Naive thymus-derived CD4-positive, alpha-beta T cell (primary cell): ENCODE data around the gene TESK1. TPM values are rescaled to one million over a fixed set of nuclear protein-coding genes. Genes with fewer than 3 reads are reported as not detected.
A peak's percentile ranks its signal among the peaks of the same experiment; 100 is the strongest.

ENCODE experiments used
- ATAC-seq: fragments of 150-1000 bp; cut with Tn5 transposase; 2 replicates; pipeline ENCODE4 v1.10.0; 2021; ENCODE audit warnings: mild to moderate bottlenecking, moderate library complexity
- CTCF ChIA-PET: fragments of 350-600 bp; sonication (Branson Sonifier 250); formaldehyde crosslinking; loops from one replicate; lab custom pipeline; 2021; ENCODE audit warnings: antibody characterized with exemption; lab: Charles Lee
- POLR2A ChIA-PET: fragments of 350-600 bp; sonication (Branson Sonifier 250); formaldehyde crosslinking; loops from one replicate; lab custom pipeline; 2021; ENCODE audit warnings: antibody characterized with exemption, inconsistent platforms; lab: Charles Lee
- DNase-seq, 9 donors: peaks; one replicate each; pipeline versions ENCODE4 v3.0.0 to v3.0.0-alpha.2; 2020 to 2022; ENCODE audit warnings: mixed read lengths in 1 of 9
- H3K27ac ChIP-seq: one replicate; pipeline ENCODE4 v1.7.0; 2013; ENCODE audit warnings: mild to moderate bottlenecking, low read depth, low read length, moderate library complexity
- H3K27me3 ChIP-seq, 2 donors: one replicate each; pipeline ENCODE4 v1.7.0; 2013; ENCODE audit warnings: low read length in 2 of 2, mild to moderate bottlenecking in 2 of 2, moderate library complexity in 2 of 2; ENCODE audit not compliant: control insufficient read depth in 2 of 2, insufficient read depth in 2 of 2
- H3K36me3 ChIP-seq, 3 experiments: 1 replicate in 2 of 3; 2 replicates in 1 of 3; pipeline ENCODE4 v1.7.0; 2013; ENCODE audit warnings: low read length in 3 of 3, mild to moderate bottlenecking in 3 of 3, moderate library complexity in 1 of 3; ENCODE audit not compliant: insufficient read depth in 3 of 3, control insufficient read depth in 2 of 3
- H3K4me1 ChIP-seq, 2 donors: one replicate each; pipeline ENCODE4 v1.7.0; 2013; ENCODE audit warnings: low read length in 2 of 2, mild to moderate bottlenecking in 2 of 2, moderate library complexity in 1 of 2; ENCODE audit not compliant: control insufficient read depth in 2 of 2, insufficient read depth in 2 of 2
- H3K4me3 ChIP-seq: 2 replicates; pipeline ENCODE4 v1.7.0; 2013; ENCODE audit warnings: mild to moderate bottlenecking, low read length
- H3K9me3 ChIP-seq, 3 experiments: 1 replicate in 2 of 3; 2 replicates in 1 of 3; pipeline ENCODE4 v1.7.0; 2013; ENCODE audit warnings: low read length in 3 of 3; ENCODE audit not compliant: control insufficient read depth in 2 of 3
- H3K27ac Mint-ChIP-seq, 9 donors: one replicate each; pipeline ENCODE4 v1.8.0; 2020 to 2022; ENCODE audit warnings: mixed read lengths in 9 of 9, mild to moderate bottlenecking in 8 of 9, moderate library complexity in 5 of 9, inconsistent platforms in 2 of 9
- H3K27me3 Mint-ChIP-seq, 5 donors: one replicate each; pipeline ENCODE4 v1.8.0; 2021 to 2022; ENCODE audit warnings: mixed read lengths in 5 of 5, mild to moderate bottlenecking in 1 of 5
- H3K36me3 Mint-ChIP-seq, 5 donors: one replicate each; pipeline ENCODE4 v1.8.0; 2020 to 2022; ENCODE audit warnings: mixed read lengths in 5 of 5, mild to moderate bottlenecking in 3 of 5, inconsistent platforms in 1 of 5
- H3K4me1 Mint-ChIP-seq, 7 donors: one replicate each; pipeline ENCODE4 v1.8.0; 2020 to 2022; ENCODE audit warnings: mixed read lengths in 7 of 7, mild to moderate bottlenecking in 3 of 7, inconsistent platforms in 1 of 7
- H3K4me3 Mint-ChIP-seq, 10 donors: one replicate each; pipeline ENCODE4 v1.8.0; 2020 to 2022; ENCODE audit warnings: mild to moderate bottlenecking in 10 of 10, mixed read lengths in 10 of 10, moderate library complexity in 6 of 10, inconsistent platforms in 2 of 10
- H3K9me3 Mint-ChIP-seq, 11 donors: one replicate each; pipeline ENCODE4 v1.8.0; 2020 to 2022; ENCODE audit warnings: mixed read lengths in 11 of 11, mild to moderate bottlenecking in 4 of 11, inconsistent platforms in 1 of 11, moderate library complexity in 1 of 11
- intact Hi-C, 2 donors: fragments of 100-400 bp; cut with micrococcal nuclease; formaldehyde crosslinking; loops; one replicate each; pipeline ENCODE4 v1.15.1; 2023
- polyA plus RNA-seq, 2 donors: library from polyadenylated mRNA; unstranded; fragments of 300-500 nt; fragmentation: Illumina TruSeq; gene quantifications; one replicate each; pipeline ENCODE4 v1.2.3, GENCODE V29; 2021
- total RNA-seq, 6 experiments: library from RNA in 5 of 6; stranded (reverse) in 5 of 6; gene quantifications; 1 replicate in 5 of 6; 2 replicates in 1 of 6; pipeline ENCODE4 v1.2.3 and lab custom pipeline; 2021 to 2026

The TESK1 gene
- total and polyA plus RNA-seq, 7 experiments from 2014 or later: 3.5 to 45.5 (median 32.9) TPM

GRCh38 chr9:35612843-35613242 is 7.8 kb downstream of the TESK1 start:
- no peaks in the 10 kb centered on the region for H3K27me3 ChIP-seq
- peaks cover 18 to 22% of the 10 kb centered on the region in 2 donors for H3K4me1 ChIP-seq

GRCh38 chr9:35615981-35616680 is 11.1 kb downstream of the TESK1 start:
- Histone ChIP-seq H3K27ac (peak overlapping the region; percentile 71), H3K4me3 (peak overlapping the region; percentile 84), H3K27me3 (no peaks in the 10 kb centered on the region), H3K36me3 (no peaks in the 10 kb centered on the region), H3K9me3 (no peaks in the 10 kb centered on the region), H3K4me1 (peaks cover 34 to 37% of the 10 kb centered on the region in 2 donors)
- H3K9me3 Mint-ChIP-seq: no peaks in the 10 kb centered on the region
- peak overlapping the region; percentile 82 to 89 (median 86) for H3K4me3 Mint-ChIP-seq
- H3K27me3 Mint-ChIP-seq: no peaks in the 10 kb centered on the region
- H3K36me3 Mint-ChIP-seq: peaks cover 0 to 2% (median 0%) of the 10 kb centered on the region in 5 donors
- intact Hi-C loops: loop anchor here (1.0 to 5.0 kb wide), 4 partner anchors 75 to 266 kb away; partner anchors contain the start of genes CREB3 (in 1 of the 2) and TLN1 (in 1 of the 2)
- CTCF ChIA-PET: interaction anchor here (0.9 to 12.7 kb wide), 14 partner anchors 8 to 134 kb away, joined by 3 to 118 read pairs (median 6); partner anchors contain the start of genes ARHGEF39, CCDC107, CREB3 and RMRP
- no peak for DNase-seq
- POLR2A ChIA-PET: interaction anchor here (0.5 to 5.5 kb wide), 19 partner anchors 8 to 196 kb away, joined by 3 to 94 read pairs (median 4); partner anchors contain the start of genes ARHGEF39, CCDC107, CREB3 and RMRP
- no peak for ATAC-seq
- H3K27ac Mint-ChIP-seq: peak overlapping the region; percentile 84 to 93 (median 91)
- H3K4me1 Mint-ChIP-seq: peaks cover 40 to 49% (median 44%) of the 10 kb centered on the region in 7 donors

More at GRCh38 chr9:35612843-35613242, 7.8 kb downstream of the TESK1 start:
- Mint-ChIP-seq H3K4me1 (peaks cover 22 to 29% (median 26%) of the 10 kb centered on the region in 7 donors), H3K9me3 (no peaks in the 10 kb centered on the region), H3K36me3 (peaks cover 0 to 6% (median 0%) of the 10 kb centered on the region in 5 donors), H3K27me3 (no peaks in the 10 kb centered on the region), H3K4me3 (no peak overlapping the region), H3K27ac (peak overlapping the region in 1 of 9 donors; percentile 32)
- Histone ChIP-seq H3K36me3 (peaks cover 7 to 24% (median 9%) of the 10 kb centered on the region in 3 experiments), H3K9me3 (no peaks in the 10 kb centered on the region), H3K4me3 (no peak overlapping the region), H3K27ac (no peak overlapping the region)
- ChIA-PET CTCF (interaction anchor here (0.8 to 12.7 kb wide), 7 partner anchors 26 to 124 kb away, joined by 3 to 118 read pairs (median 15); partner anchors contain the start of genes CCDC107, CREB3, RMRP and SIT1), POLR2A (interaction anchor here (0.6 to 4.9 kb wide), 2 partner anchors 33 to 112 kb away, joined by 5 to 36 read pairs; no protein-coding TSS in a partner anchor)
- ATAC-seq (no peak), DNase-seq (no peak)
- intact Hi-C loops: no loop called here

- intact Hi-C loops: loop anchor here (1.0 to 5.0 kb wide), 7 partner anchors 13 to 265 kb away; partner anchors contain the start of genes CREB3 (in 2 of the 2), TLN1 (in 2 of the 2), CCDC107 (in 1 of the 2) and RMRP (in 1 of the 2)
These were observed 11.8 kb downstream of the TESK1 start for GRCh38 chr9:35616681-35617459.

GRCh38 chr9:35617548-35617947 is 12.5 kb downstream of the TESK1 start:
- ATAC-seq (no peak), DNase-seq (no peak)
- POLR2A ChIA-PET: interaction anchor here (0.5 to 5.5 kb wide), 17 partner anchors 8 to 139 kb away, joined by 3 to 94 read pairs (median 5); partner anchors contain the start of genes ARHGEF39, CCDC107, CREB3 and RGP1
- Mint-ChIP-seq H3K27me3 (no peaks in the 10 kb centered on the region), H3K4me1 (peaks cover 33 to 44% (median 38%) of the 10 kb centered on the region in 7 donors), H3K27ac (peak overlapping the region; percentile 84 to 93 (median 91)), H3K9me3 (no peaks in the 10 kb centered on the region), H3K4me3 (peak overlapping the region; percentile 82 to 89 (median 86)), H3K36me3 (peaks cover 0 to 2% (median 0%) of the 10 kb centered on the region in 5 donors)
- Histone ChIP-seq H3K36me3 (no peaks in the 10 kb centered on the region), H3K4me3 (peak overlapping the region; percentile 84), H3K4me1 (peaks cover 27 to 36% of the 10 kb centered on the region in 2 donors), H3K27me3 (no peaks in the 10 kb centered on the region), H3K27ac (peak overlapping the region; percentile 71), H3K9me3 (no peaks in the 10 kb centered on the region)
- intact Hi-C loops: loop anchor here (1.0 to 5.0 kb wide), 7 partner anchors 13 to 265 kb away; partner anchors contain the start of genes CCDC107 (in 1 of the 2), CREB3 (in 1 of the 2), RMRP (in 1 of the 2) and TLN1 (in 1 of the 2)
- CTCF ChIA-PET: interaction anchor here (0.8 to 12.7 kb wide), 14 partner anchors 9 to 131 kb away, joined by 3 to 118 read pairs (median 5); partner anchors contain the start of genes CCDC107, CREB3, GBA2 and RGP1

More at GRCh38 chr9:35616681-35617459, 11.8 kb downstream of the TESK1 start:
- ATAC-seq (peak; percentile 80), DNase-seq (peak; percentile 46 to 71 (median 64))
- POLR2A ChIA-PET: interaction anchor here (0.5 to 5.5 kb wide), 23 partner anchors 9 to 195 kb away, joined by 3 to 94 read pairs (median 4); partner anchors contain the start of genes ARHGEF39, CCDC107, CREB3 and RGP1
- Histone ChIP-seq H3K4me1 (peaks cover 27 to 36% of the 10 kb centered on the region in 2 donors), H3K36me3 (no peaks in the 10 kb centered on the region), H3K9me3 (no peaks in the 10 kb centered on the region), H3K27ac (peak overlapping the region; percentile 71), H3K27me3 (no peaks in the 10 kb centered on the region), H3K4me3 (peak overlapping the region; percentile 84)
- Mint-ChIP-seq H3K27ac (peak overlapping the region; percentile 84 to 93 (median 91)), H3K4me3 (peak overlapping the region; percentile 82 to 89 (median 86)), H3K36me3 (peaks cover 0 to 2% (median 0%) of the 10 kb centered on the region in 5 donors), H3K9me3 (no peaks in the 10 kb centered on the region), H3K4me1 (peaks cover 33 to 44% (median 38%) of the 10 kb centered on the region in 7 donors), H3K27me3 (no peaks in the 10 kb centered on the region)
- CTCF ChIA-PET: interaction anchor here (0.8 to 12.7 kb wide), 14 partner anchors 9 to 132 kb away, joined by 3 to 118 read pairs (median 5); partner anchors contain the start of genes CCDC107, CREB3, GBA2 and RGP1

GRCh38 chr9:35618325-35618727 is 13.3 kb downstream of the TESK1 start, which contains the start of gene CD72:
Gene CD72, minus strand, starts transcription at chr9:35618413. Its CDS starts 110 bp downstream, at chr9:35618303.
- H3K27ac ChIP-seq: peak within 1 kb of the TSS; percentile 71
- DNase-seq (no peak), ATAC-seq (peak; percentile 30)
- POLR2A ChIA-PET: interaction anchor here (1.0 to 5.5 kb wide), 6 partner anchors 10 to 110 kb away, joined by 3 to 94 read pairs (median 8); partner anchors contain the start of genes CCDC107, RMRP, SIT1 and TESK1
- H3K36me3 Mint-ChIP-seq: peaks cover 0 to 2% (median 0%) of the 10 kb centered on the region in 5 donors
- peak within 1 kb of the TSS; percentile 84 for H3K4me3 ChIP-seq
- intact Hi-C loops: loop anchor here in 1 of 2 donors (5.0 kb wide), 1 partner anchor 264 kb away; no protein-coding TSS in a partner anchor
- CTCF ChIA-PET: interaction anchor here (4.5 to 12.7 kb wide), 3 partner anchors 30 to 79 kb away, joined by 25 to 118 read pairs (median 76); partner anchors contain the start of genes CCDC107, RMRP and SIT1
- no peaks in the 10 kb centered on the region for H3K9me3 Mint-ChIP-seq
- no peaks in the 10 kb centered on the region for H3K27me3 ChIP-seq
- H3K27ac Mint-ChIP-seq: peak within 1 kb of the TSS; percentile 84 to 93 (median 91)
- H3K4me3 Mint-ChIP-seq: peak within 1 kb of the TSS; percentile 82 to 89 (median 86)
- no peaks in the 10 kb centered on the region for H3K27me3 Mint-ChIP-seq
- H3K9me3 ChIP-seq: no peaks in the 10 kb centered on the region
- H3K36me3 ChIP-seq: no peaks in the 10 kb centered on the region
- peaks cover 33 to 44% (median 38%) of the 10 kb centered on the region in 7 donors for H3K4me1 Mint-ChIP-seq
- peaks cover 27 to 36% of the 10 kb centered on the region in 2 donors for H3K4me1 ChIP-seq
